ENCODE results near the gene UBR2.
A peak's percentile ranks its signal among the peaks of the same experiment; 100 is the strongest.

The UBR2 gene

GRCh38 chr6:42563697-42564505 is at the start of gene UBR2:
Gene UBR2, plus strand, starts transcription at chr6:42564029. Its CDS starts 291 bp downstream, at chr6:42564320.
- peak; percentile 98 for DNase-seq

GRCh38 chr6:42514745-42515144 is 49.1 kb upstream of the UBR2 start:
- no peak for DNase-seq

GRCh38 chr6:42519779-42520178 is 44.0 kb upstream of the UBR2 start:
- DNase-seq, result no peak

- no peak for DNase-seq
Measured at GRCh38 chr6:42520786-42521607, 42.8 kb upstream of the UBR2 start.

- DNase-seq, result no peak
Measured at GRCh38 chr6:42522036-42522435, 41.8 kb upstream of the UBR2 start.

- DNase-seq, result no peak
Measured at GRCh38 chr6:42522942-42523814, 40.7 kb upstream of the UBR2 start.

- DNase-seq, result no peak
Measured at GRCh38 chr6:42525206-42525605, 38.6 kb upstream of the UBR2 start.

- no peak for DNase-seq
Measured at GRCh38 chr6:42526616-42527015, 37.2 kb upstream of the UBR2 start.

- DNase-seq, result no peak
Measured at GRCh38 chr6:42527204-42527603, 36.6 kb upstream of the UBR2 start.

GRCh38 chr6:42530296-42530695 is 33.5 kb upstream of the UBR2 start:
- no peak for DNase-seq

GRCh38 chr6:42530751-42531150 is 33.1 kb upstream of the UBR2 start:
- DNase-seq, result no peak

GRCh38 chr6:42532038-42532669 is 31.7 kb upstream of the UBR2 start:
- peak; percentile 62 for DNase-seq

- no peak for DNase-seq
Measured at GRCh38 chr6:42533794-42534193, 30.0 kb upstream of the UBR2 start.

GRCh38 chr6:42537536-42537935 is 26.3 kb upstream of the UBR2 start:
- DNase-seq, result no peak

GRCh38 chr6:42539135-42539534 is 24.7 kb upstream of the UBR2 start:
- DNase-seq, result no peak

GRCh38 chr6:42545226-42545773 is 18.5 kb upstream of the UBR2 start:
- DNase-seq, result no peak

GRCh38 chr6:42547407-42548329 is 16.2 kb upstream of the UBR2 start:
- peak; percentile 84 for DNase-seq

GRCh38 chr6:42550277-42550676 is 13.6 kb upstream of the UBR2 start:
- no peak for DNase-seq

GRCh38 chr6:42551217-42551616 is 12.6 kb upstream of the UBR2 start:
- DNase-seq, result no peak

GRCh38 chr6:42552380-42552779 is 11.4 kb upstream of the UBR2 start:
- no peak for DNase-seq
